HG03196 (cell line): ENCODE data around the gene BMERB1.

Source experiments
- ATAC-seq: cut with Tn5 transposase; IDR thresholded peaks from one replicate; pipeline ENCODE4 v1.9.1; 2021; ENCODE audit not compliant: unreplicated experiment

BMERB1 gene

DNA sequence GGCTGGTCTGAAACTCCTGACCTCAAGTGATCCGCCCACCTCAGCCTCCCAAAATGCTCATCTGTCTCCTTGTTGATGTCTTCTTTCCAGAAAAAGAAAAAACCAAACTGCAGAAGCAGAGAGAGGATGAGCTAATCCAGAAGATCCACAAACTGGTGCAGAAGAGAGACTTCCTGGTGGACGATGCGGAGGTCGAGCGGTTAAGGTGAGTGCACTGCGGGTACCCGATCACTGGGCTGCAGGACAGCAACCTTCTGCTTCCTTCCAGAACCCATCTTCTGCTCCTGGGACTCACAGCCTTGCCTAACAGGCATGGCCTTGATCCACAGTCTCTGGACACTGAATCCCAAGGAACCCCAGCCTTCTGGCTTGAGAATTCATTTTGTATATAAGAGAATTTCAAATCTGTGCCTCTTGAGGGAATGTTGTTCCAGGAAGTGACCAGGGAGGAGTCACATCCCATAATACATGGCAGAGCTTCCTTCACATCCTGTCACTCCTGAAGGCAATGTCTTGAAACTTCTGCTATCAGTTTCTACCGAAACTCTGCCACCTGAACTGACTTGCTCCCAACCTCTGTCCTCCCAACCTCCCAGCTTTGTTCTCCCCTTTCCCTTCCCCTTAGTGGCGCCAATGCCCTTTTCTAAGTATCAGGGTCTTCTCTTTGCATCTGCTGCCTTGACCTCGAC is 146.9 kb downstream of the BMERB1 start:
- ATAC-seq = no peak

DNA sequence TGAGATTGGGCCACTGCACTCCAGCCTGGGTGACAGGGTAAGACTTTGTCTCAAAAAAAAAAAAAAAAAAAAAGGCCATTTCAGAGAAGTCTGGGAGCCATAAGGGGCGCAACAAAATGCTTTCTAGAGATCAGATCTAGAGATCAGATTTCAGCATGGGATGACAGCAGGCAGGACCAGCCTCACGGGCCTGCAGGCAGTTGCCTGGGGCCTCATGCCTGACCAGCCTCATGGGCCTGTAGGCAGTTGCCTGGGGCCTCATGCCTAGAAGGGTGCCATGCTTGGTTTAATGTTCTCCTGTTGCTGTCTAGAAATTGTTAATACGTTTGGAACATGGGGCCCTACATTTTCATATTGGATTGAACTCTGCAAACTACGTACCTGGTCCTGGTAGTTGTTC is 149.1 kb downstream of the BMERB1 start:
- no peak for ATAC-seq

DNA sequence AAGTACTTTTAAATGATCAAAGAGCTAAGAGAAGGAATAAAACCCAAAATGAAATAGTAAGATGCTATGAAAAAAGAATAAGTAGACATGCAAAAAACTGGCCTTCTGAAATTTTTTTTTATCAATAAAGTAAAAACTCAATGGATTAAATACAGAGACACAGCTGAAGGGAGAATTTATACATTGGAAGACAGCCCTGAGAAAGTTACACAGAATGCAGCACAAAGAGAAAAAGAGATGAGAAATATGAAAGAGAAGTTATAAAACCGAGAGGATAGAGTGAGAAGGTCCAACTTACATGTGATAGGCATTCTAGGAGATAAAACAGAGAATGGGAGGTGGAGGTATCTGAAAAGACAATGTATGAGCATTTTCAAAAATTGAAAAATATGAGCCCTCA is 151.6 kb downstream of the BMERB1 start:
- no peak for ATAC-seq

DNA sequence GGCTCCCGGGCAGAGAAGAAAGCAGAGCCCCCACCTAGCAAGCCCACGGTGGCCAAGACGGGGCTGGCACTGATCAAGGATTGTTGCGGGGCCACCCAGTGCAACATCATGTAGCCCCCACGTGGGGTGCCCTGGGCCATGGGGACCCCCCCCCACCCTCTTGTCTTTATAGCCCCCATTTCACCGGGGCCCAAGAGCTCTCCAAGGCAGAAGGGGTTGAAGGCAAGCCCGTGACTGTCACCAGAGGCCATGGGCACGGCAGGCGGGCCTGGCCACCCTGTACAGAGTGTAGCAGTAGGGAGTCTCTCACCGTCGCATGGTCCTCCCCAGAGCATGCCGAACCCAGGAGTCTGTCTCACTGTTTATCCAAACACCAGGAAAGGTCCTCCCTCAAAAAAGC is 152.3 kb downstream of the BMERB1 start:
- ATAC-seq = no peak

DNA sequence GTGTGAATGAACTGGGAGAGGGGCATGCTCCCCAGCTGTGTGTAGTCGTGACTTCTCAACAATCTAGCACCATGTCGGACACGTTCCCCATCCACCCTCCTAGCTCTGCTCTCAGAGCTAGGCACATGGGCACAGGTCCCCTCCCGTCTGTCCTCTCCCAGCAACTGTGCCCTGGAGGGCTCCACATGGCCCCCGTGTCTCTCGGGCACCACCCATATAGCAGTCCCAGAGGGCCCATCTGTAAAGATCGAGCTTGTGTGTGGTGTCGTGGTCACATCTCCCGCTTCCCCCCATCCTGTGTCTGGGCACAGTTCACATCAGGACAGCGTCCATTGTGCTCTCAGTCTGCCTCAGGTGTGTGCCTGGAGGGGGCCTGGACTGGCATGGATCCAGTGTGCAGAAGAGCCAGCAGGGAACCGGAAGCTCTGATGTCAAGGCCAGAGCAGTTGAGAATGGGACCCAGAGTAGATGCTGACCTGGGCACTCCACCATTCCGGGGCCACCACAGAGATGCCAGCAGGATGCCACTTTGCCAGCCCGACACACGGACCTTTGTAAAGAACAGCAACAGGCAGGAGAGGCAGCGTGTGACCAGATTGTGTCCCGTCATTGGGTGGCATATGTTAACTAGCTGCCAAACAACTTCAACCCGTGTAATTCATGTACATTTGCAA is 152.9 kb downstream of the BMERB1 start:
- ATAC-seq = no peak

DNA sequence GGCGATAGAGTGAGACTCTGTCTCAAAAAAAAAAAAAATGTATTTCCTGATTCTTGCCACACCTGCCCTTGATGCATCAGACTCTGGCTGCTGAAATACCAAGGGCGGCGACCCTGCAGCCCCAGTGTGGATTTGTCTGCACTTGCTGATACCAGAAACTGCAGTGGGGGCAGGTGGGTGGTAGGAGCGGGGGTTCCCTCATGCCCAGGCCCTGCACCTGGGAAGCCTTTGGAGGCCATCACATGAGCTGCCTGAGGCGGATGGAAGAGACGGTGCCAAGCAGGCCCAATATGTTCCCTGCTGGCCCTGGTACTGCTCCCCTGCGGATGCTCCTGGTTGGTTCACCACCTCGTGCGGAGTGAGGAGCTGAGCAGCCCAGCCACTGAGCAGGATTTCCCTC is 157.9 kb downstream of the BMERB1 start:
- no peak for ATAC-seq

DNA sequence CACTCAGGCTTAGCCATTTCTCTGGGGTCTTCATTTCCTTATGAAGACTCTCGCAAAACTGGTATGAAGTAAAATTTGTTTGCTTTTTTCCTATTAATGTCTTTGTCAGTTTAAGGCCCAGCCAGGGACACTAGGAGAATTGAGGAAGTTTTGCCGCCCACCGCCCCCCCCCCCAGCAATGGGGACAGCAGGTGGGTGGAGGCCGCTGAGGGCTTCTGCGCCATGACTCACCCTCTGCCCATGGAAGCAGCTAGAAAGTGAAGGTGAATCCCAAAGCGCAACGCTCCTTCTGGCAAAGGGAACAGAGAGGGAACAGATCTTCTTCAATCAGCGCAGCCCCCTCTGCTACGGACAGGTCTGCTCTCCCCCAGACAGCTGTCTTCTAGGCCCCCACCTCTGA is 158.8 kb downstream of the BMERB1 start:
- no peak for ATAC-seq

DNA sequence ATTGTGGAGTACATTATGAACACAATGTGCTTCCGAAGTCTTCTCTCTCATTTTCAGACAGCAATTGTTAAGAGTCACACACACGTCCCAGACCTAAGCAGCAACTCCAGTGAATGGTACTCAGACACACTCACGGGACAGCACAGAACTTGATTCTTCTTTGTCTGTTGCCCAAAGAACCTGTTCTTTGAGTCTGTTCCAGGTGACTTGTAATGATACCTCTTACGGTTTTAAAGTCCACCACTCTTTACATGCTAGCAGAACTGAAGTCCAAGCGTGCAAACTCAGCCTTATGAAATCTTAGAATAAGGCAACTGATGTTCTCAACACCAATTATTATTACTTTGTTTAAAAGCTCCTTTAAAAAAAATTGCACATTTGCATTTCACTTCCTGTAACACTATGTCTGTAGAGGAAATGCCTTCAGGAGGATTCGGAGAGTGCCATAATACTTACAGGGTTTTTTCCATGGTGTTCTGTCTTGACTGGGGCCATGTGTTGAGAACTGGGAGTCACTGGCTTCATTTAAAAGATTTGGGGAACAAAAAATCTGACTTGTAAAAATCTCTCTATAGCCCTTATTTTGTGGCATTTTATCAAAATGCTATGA is 160.4 kb downstream of the BMERB1 start:
- ATAC-seq = no peak

DNA sequence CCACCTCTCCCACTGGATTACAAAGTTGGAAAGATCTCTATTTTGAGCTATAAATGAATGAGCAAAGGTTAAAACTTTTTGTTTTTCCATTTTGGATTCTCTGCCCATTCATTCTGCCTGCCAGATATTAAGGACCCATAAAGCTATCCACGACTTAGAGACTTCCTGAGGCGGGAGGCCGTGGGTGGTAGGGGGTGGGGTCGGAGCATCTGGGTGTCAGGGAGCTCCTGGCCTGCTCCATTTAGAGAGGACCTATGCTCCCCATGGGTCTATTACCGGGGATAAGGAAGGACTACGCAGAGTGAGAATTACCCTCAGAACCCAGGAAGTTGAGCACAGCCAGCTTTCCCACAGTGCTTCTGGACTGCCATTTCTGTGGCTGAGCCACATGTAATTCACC is 162.7 kb downstream of the BMERB1 start:
- ATAC-seq = no peak

DNA sequence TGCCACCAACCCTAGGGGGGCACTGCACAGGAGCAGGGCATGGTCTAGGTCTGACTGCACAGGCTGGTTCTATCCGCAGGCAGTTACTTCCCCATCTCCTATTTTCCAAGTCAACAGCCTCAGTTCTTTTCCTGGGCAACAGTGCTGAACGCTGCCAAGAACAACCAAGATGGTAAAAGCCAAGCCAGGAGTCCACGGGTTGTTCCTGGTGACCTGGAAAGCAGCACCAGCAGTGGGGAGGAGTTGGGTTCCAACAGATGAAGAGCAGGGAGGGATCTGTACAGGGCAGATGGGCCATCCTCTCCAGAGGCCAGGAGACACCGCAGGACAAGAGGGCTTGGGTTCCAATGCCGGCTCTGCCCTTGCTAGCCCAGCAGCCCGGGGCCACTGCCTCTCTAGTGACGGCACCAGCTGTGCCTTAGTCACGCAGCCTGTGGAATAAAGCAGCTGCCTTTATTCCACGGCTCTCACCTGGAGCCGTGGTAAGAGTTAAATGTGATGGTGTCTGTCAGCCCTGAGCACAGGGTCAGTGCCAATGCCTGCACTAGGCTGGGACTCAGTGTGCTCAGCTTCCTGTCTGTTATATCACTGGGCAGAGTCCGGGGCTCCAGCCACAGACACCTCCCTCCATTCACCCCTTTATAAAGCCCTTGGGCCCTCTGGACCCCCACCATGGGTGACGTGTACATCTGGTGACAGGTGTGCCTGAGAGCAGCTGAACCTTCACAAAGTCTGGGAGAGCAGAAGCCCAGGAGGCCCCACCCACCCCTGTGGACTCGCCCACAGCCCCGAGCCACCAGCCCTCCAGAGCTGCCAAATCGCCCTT is 163.6 kb downstream of the BMERB1 start:
- ATAC-seq = no peak

DNA sequence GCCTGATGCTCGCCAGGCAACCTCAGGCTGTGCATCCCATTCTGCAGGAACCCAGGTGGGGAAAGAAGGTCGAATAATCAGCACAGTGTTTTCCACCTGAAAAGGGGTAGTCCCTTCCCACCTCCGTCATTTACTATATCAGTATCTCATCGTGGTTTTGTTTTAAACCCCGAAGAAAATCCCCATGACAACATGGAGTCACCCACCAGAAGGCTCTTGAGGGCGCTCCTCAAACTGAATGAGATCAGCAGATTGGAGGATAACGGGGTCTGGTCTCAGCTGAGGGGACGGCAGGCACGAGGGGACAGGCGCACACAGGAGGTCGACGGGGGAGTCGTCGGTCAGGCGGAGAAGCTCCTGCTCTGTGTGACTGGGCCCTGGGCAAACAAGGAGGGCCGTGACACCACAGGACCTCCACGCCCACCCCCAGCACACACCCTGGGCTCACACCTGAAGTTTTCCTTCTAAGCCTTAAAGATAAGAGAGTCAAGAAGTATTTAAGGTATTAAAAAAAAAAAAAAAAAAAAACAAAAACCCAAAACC is 164.3 kb downstream of the BMERB1 start:
- ATAC-seq = no peak

DNA sequence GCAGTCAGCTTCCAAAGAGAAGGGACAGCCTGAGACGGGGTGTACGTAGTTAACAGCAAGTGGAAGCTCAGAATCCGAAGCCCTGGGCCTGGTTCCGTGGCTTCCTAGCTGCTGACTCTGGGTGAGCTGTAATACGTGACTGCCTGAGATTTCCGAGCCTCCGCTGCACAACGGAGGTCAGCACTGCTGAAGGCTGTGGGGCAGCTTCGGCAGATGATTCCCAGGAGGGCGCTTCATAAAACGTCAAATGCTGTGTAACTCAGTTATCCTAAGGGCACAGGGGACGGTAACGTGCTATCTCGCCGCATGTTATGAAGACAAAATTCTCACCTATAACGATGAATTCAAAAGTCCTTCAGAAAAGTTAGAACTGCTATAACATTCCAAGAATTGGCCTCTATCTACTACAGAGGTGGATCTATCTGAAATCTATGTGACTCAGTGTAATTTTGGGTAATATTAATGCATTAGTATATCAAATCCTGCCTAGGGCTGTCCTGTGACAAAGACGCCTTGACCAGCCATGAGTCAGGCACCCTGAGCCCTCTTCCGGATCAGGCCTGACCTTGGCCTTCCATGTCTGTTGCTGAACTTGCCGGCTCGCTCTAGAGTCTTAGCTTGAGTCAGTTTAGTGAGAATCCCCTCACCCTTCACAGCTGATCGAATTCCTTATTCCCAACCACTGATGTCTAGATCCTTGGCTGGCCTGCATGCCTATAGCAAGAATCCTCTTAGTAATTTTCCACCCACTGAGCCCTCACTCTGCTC is 165.1 kb downstream of the BMERB1 start:
- no peak for ATAC-seq

DNA sequence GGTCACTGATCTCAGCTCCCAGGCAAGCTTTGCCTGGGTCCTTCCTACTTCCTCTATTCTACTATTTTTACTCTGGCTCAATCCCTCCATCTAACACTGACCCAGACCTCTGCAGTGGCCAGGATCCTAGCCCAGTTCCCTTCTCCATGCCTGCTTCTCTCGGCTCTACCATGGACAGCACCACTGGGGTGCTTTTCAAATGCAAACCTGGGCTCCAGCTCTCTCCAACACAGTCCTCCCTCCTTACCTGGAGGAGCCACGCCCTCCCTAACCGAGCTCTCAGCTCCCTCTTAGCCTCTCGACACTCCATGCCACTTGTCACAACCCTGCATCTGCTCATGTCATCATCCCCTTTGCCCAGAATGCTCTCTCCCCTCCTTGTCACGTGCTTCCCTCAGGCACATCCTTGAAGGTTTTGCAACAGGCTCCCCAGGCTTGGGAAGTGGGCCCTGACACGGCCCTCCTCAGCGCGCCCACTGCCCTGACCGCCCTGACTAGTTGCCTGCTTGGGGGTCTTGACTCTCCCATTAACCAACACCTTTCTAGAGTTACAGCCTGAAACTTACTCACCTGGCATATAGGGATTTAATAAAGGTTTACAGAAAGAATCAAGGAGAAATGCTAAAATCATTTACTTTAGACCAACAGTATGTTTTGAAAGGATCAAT is 167.0 kb downstream of the BMERB1 start:
- no peak for ATAC-seq

DNA sequence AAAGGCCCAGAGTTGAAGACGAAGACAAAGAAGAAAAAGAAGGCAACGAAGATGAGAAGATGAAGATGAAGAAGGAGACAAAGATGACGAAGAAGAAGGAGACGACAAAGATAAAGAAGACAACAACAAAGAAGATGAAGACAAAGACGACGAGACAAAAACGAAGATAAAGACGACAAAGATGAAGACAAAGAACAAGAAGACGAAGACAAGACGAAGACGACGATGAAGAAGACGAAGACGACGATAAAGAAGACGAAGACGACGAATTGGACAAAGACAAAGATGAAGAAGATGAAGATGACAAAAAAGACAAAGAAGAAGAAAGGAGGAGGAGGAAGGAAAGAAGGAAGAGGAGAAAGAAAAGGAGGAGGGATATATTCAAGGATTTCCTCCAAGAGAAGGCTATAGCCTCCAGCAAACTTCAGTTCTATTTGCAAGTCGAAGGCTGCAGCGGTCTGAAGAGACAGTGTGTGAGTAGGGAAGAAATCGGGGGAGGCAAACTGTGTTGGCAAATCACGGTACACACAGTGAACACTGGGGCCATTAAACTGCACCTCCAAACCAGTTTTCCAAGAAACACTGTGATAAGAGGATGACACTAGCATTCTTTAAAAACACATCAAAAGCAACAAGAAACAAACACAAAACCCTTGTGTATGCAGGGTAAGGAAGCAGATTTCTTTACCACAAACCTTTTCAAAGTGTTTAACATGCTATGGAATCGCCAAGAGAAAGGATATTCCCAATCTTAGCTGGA is 168.1 kb downstream of the BMERB1 start:
- no peak for ATAC-seq

DNA sequence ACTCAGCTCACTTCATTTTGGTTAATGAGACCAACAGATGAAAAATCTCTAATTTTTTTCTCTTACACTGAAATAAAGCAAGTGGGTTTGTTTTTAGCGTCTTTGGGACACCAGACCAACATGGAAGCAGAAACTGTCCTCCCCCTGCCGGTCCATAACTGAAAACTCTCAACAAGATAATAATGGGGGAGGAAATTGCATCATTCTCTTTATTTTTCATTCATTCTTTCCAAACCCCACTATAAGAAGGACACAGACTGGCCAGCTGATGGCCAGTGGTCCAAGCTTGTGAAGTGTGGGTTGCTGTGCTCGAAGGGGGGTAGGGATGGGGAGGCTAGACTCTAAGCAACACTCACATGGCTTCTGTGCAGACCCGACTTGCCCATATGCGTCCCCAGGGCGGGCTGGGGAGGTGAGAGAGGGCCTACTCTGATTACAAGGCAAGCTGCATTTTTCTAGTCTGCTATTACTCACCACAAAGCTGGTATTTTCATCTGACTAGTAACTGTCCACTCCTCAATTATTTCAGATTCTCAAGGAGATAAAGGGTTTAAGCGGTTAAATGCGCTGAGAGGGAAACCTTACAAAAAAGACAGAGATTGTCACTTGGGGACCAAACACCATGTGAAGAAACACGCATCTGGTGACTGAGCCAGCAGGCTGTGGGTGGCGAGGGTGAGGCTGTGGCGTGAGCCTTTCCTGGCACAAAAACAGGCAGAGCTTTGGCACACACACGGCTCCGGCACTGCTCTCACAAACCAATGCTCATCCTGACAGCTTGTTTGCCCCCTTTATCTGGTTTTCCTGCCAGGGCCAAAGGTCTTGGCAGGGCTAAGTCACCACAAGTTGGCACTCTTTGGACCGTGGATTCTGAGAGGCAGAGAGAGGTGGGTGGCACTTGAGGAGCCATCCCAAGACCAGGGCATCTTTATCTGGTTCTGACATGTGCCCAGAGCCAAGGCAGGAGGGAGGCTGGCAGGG is 170.4 kb downstream of the BMERB1 start:
- no peak for ATAC-seq

DNA sequence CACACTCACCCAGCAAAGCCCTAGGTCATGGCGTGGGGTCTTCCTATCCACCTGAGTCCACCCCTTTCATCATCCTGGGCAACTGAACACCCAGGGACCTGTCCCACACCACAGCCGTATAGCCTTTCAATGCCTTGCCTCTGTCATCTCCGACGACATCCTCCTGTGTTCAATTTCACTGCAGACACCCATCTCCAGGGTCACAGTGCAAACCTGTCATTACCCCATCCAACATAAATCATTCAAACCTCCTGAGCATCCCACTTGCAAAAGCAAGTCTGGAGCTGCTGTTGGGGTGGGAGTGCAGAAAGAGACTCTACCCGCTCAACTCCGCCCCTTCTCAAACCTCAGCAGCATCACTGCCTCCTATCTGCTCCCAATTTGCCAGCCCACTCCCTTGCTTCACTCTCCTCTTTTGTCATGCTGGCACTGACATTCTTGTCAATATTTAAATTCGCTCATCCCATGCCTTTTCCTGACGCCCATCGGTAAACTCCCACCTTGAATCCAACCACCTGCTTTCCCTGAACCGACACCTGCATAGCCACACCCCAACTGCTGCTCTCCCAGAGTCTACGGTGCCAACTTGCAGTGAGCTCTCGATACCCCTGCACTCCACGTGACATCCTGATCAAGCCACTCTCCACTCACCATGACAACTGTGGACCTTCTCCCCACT is 171.6 kb downstream of the BMERB1 start:
- no peak for ATAC-seq

DNA sequence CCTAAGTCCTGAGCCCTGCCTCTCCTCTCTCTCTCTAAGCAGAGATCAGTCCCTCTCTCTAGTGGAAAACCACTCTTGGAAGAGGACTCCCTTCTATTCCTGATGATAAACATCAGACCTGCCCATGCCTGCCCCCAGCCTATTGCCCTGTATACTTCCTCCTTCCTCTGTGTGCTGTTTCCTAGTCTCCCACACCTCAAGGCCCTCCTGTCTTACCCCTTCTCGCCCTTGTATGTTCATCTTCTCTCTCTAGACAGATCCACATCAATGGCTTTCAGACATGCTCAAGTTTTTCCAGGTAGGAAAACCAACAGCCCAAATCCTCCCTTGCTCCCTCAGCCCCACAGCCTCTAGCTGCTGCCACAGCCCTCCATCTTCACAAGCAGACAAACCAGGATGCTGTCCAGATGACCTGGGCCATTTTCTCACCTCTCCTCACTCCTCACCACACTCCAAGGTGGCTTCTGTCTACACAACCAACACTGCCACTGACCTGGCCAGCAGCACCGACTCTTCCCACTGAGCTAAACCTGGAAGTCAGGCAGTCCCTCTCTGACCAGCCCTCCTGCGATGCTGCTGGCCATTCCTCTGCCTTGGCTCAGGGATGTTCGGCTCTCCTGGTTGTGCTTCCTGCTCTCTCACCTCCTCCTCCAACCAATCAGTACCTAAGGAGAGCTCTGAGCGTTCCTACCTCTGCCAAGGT is 172.3 kb downstream of the BMERB1 start:
- no peak for ATAC-seq
